PC-9 (cell line): ENCODE measurements around the gene LIN28A. TPM values are rescaled to one million over a fixed set of nuclear protein-coding genes. Genes with fewer than 3 reads are reported as not detected.

Experiments
- BruUV-seq: library from RNA; stranded (reverse); fragments of 400-500 nt; replicated peaks from 2 replicates; lab custom pipeline; 2021; lab: Mats Ljungman, UMichigan
- CTCF ChIA-PET: fragments of 300-600 bp; sonication (Branson Sonifier 250); formaldehyde crosslinking; loops from one replicate; lab custom pipeline; 2022; ENCODE audit warnings: antibody characterized with exemption; lab: Charles Lee
- POLR2A ChIA-PET: fragments of 300-600 bp; sonication (Branson Sonifier 250); formaldehyde crosslinking; loops from one replicate; lab custom pipeline; 2022; ENCODE audit warnings: antibody characterized with exemption; ENCODE audit not compliant: unreplicated experiment; lab: Charles Lee
- DNase-seq, 2 experiments: peaks; one replicate each; pipeline versions ENCODE4 v3.0.0 to v3.0.0-alpha.2; 2015 to 2022; ENCODE audit warnings: mixed read lengths in 1 of 2
- H2AFZ ChIP-seq: fragments of 200-600 bp; sonication (generic); 2 replicates; pipeline ENCODE4 v1.8.1; 2017; ENCODE audit warnings: antibody characterized with exemption
- H3F3A ChIP-seq: fragments of 200-600 bp; sonication (generic); 2 replicates; pipeline ENCODE4 v1.8.1; 2017; ENCODE audit warnings: antibody characterized with exemption, mild to moderate bottlenecking, low read depth; ENCODE audit not compliant: insufficient read depth
- H3K27ac ChIP-seq: fragments of 200-600 bp; sonication (generic); 2 replicates; pipeline ENCODE4 v1.6.1; 2016; ENCODE audit warnings: mixed run types
- H3K27me3 ChIP-seq: fragments of 200-600 bp; sonication (generic); 2 replicates; pipeline ENCODE4 v1.6.1; 2016; ENCODE audit warnings: low read depth, mixed run types; ENCODE audit not compliant: insufficient read depth
- H3K36me3 ChIP-seq: fragments of 200-600 bp; sonication (generic); 2 replicates; pipeline ENCODE4 v1.6.1; 2016; ENCODE audit warnings: low read depth, mixed run types
- H3K4me1 ChIP-seq: fragments of 200-600 bp; sonication (generic); replicated peaks from 2 replicates; pipeline ENCODE4 v1.6.1; 2016; ENCODE audit warnings: mixed run types; ENCODE audit not compliant: insufficient read depth
- H3K4me2 ChIP-seq: fragments of 200-600 bp; sonication (generic); 2 replicates; pipeline ENCODE4 v1.6.1; 2017; ENCODE audit warnings: mixed run types
- H3K4me3 ChIP-seq: fragments of 200-600 bp; sonication (generic); 2 replicates; pipeline ENCODE4 v1.6.1; 2016; ENCODE audit warnings: mixed run types
- H3K79me2 ChIP-seq: fragments of 200-600 bp; sonication (generic); 2 replicates; pipeline ENCODE4 v1.6.1; 2017; ENCODE audit warnings: low read depth, mixed run types
- H3K9me2 ChIP-seq: fragments of 200-600 bp; sonication (generic); 2 replicates; pipeline ENCODE4 v1.8.1; 2017; ENCODE audit warnings: mild to moderate bottlenecking; ENCODE audit not compliant: insufficient read depth
- H3K9me3 ChIP-seq: fragments of 200-600 bp; sonication (generic); 2 replicates; pipeline ENCODE4 v1.8.1; 2016; ENCODE audit warnings: low read depth; ENCODE audit not compliant: insufficient read depth
- H4K20me1 ChIP-seq: fragments of 200-600 bp; sonication (generic); 2 replicates; pipeline ENCODE4 v1.8.1; 2017; ENCODE audit not compliant: insufficient read depth
- EZH2 ChIP-seq: fragments of 200-600 bp; sonication (generic); IDR thresholded peaks from 2 replicates; pipeline ENCODE4 v1.8.0; 2017; ENCODE audit warnings: antibody characterized with exemption, low read depth
- intact Hi-C: fragments of 100-400 bp; cut with micrococcal nuclease; formaldehyde crosslinking; loops from one replicate; pipeline ENCODE4 v1.10.0; 2022; ENCODE audit not compliant: unreplicated experiment
- total RNA-seq: library from RNA; stranded (reverse); gene quantifications from 2 replicates; pipeline ENCODE4 v1.2.3, GENCODE V29; 2021
- TF ChIP-seq, protein P1 (sequence below): fragments of 200-600 bp; sonication (generic); conservative IDR thresholded peaks from 2 replicates; pipeline ENCODE4 v1.6.1; 2017; ENCODE audit warnings: mixed run types, antibody characterized with exemption, mild to moderate bottlenecking, moderate library complexity

Gene LIN28A
- total RNA-seq, 1 experiment from 2014 or later, result not detected

GRCh38 chr1:26431979-26432695 is 21.5 kb downstream of the LIN28A start, which contains the start of gene DHDDS:
DHDDS (plus strand) TSS chr1:26432321; CDS start chr1:26432946, 625 bp downstream.
- no peaks in the 10 kb centered on the region for H4K20me1 ChIP-seq
- peak within 1 kb of the TSS; percentile 92 for H2AFZ ChIP-seq
- TF ChIP-seq, protein P1, sequence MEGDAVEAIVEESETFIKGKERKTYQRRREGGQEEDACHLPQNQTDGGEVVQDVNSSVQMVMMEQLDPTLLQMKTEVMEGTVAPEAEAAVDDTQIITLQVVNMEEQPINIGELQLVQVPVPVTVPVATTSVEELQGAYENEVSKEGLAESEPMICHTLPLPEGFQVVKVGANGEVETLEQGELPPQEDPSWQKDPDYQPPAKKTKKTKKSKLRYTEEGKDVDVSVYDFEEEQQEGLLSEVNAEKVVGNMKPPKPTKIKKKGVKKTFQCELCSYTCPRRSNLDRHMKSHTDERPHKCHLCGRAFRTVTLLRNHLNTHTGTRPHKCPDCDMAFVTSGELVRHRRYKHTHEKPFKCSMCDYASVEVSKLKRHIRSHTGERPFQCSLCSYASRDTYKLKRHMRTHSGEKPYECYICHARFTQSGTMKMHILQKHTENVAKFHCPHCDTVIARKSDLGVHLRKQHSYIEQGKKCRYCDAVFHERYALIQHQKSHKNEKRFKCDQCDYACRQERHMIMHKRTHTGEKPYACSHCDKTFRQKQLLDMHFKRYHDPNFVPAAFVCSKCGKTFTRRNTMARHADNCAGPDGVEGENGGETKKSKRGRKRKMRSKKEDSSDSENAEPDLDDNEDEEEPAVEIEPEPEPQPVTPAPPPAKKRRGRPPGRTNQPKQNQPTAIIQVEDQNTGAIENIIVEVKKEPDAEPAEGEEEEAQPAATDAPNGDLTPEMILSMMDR, result no peak
- no peak for TF ChIP-seq EZH2
- no peaks in the 10 kb centered on the region for H3K9me2 ChIP-seq
- H3K4me1 ChIP-seq, result peaks cover 12% of the 10 kb centered on the region
- ChIA-PET CTCF (interaction anchor here (0.5 to 1.1 kb wide), 3 partner anchors 15 to 802 kb away, joined by 3 to 9 read pairs (median 3); partner anchors contain the start of gene PAFAH2), POLR2A (interaction anchor here (0.5 to 1.0 kb wide), 6 partner anchors 15 to 261 kb away, joined by 3 to 5 read pairs (median 4); no protein-coding TSS in a partner anchor)
- peak; percentile 85 to 98 for DNase-seq
- H3K36me3 ChIP-seq, result no peaks in the 10 kb centered on the region
- peak within 1 kb of the TSS; percentile 75 for H3K27ac ChIP-seq
- intact Hi-C loops, result loop anchor here (1.0 kb wide), 1 partner anchor 40 kb away; the partner anchor contains the start of gene HMGN2
- H3K4me3 ChIP-seq, result peak within 1 kb of the TSS; percentile 90
- BruUV-seq, result no TSS peak
- no peaks in the 10 kb centered on the region for H3K27me3 ChIP-seq
- peaks cover 7% of the 10 kb centered on the region; the same call in 1 of the 2 replicates for H3F3A ChIP-seq
- H3K9me3 ChIP-seq, result no peaks in the 10 kb centered on the region
- H3K4me2 ChIP-seq, result peak within 1 kb of the TSS; percentile 91
- H3K79me2 ChIP-seq, result peaks cover 13% of the 10 kb centered on the region; the same call in 1 of the 2 replicates

DNA sequence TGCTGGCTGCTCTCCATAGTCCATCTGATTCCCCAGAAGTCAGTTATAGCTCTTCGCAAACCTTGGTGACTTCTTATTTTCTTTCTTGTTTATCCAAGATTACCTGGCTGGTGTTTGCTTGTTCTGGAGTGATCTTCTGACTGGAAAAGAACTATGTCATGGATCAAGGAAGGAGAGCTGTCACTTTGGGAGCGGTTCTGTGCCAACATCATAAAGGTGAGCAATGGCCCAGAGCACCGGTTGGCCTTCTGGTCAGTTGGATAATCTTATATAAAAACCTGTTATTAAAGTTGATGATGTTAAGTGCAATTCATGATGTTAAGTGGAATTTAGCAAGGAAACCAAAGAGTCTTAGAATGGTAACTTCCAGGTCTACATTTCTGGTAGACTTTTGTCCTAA is 22.2 kb downstream of the LIN28A start:
- peaks cover 7% of the 10 kb centered on the region; the same call in 1 of the 2 replicates for H3F3A ChIP-seq
- H3K36me3 ChIP-seq, result no peaks in the 10 kb centered on the region
- peak overlapping the region; percentile 90 for H3K4me3 ChIP-seq
- H3K4me2 ChIP-seq, result peak overlapping the region; percentile 91
- intact Hi-C loops, result loop anchor here (1.0 kb wide), 1 partner anchor 40 kb away; the partner anchor contains the start of gene HMGN2
- no peaks in the 10 kb centered on the region for H3K9me3 ChIP-seq
- CTCF ChIA-PET, result interaction anchor here (0.5 to 1.1 kb wide), 3 partner anchors 16 to 435 kb away, joined by 3 to 9 read pairs (median 3); partner anchors contain the start of gene PAFAH2
- no peak for DNase-seq
- H3K27ac ChIP-seq, result peak overlapping the region; percentile 75
- no peak for TF ChIP-seq EZH2
- TF ChIP-seq, protein P1, result no peak
- POLR2A ChIA-PET, result interaction anchor here (0.6 kb wide), 2 partner anchors 82 to 394 kb away, joined by 4 to 5 read pairs; no protein-coding TSS in a partner anchor
- H3K4me1 ChIP-seq, result peaks cover 12% of the 10 kb centered on the region
- no peaks in the 10 kb centered on the region for H3K27me3 ChIP-seq
- no peaks in the 10 kb centered on the region for H3K9me2 ChIP-seq
- no peaks in the 10 kb centered on the region for H4K20me1 ChIP-seq
- no TSS peak for BruUV-seq
- H3K79me2 ChIP-seq, result peaks cover 13% of the 10 kb centered on the region; the same call in 1 of the 2 replicates
- peak overlapping the region; percentile 88 for H2AFZ ChIP-seq

- no peak for TF ChIP-seq EZH2
- TF ChIP-seq, protein P1, result no peak
- peaks cover 7% of the 10 kb centered on the region; the same call in 1 of the 2 replicates for H3F3A ChIP-seq
- intact Hi-C loops, result no loop called here
- no peak overlapping the region for H3K4me3 ChIP-seq
- no peak for DNase-seq
- no peaks in the 10 kb centered on the region for H3K27me3 ChIP-seq
- peaks cover 13% of the 10 kb centered on the region; the same call in 1 of the 2 replicates for H3K79me2 ChIP-seq
- ChIA-PET POLR2A (no interaction called here), CTCF (interaction anchor here (1.0 kb wide), 1 partner anchor 17 kb away, joined by 3 read pairs; no protein-coding TSS in a partner anchor)
- H3K27ac ChIP-seq, result no peak overlapping the region
- H3K36me3 ChIP-seq, result no peaks in the 10 kb centered on the region
- H4K20me1 ChIP-seq, result no peaks in the 10 kb centered on the region
- H2AFZ ChIP-seq, result no peak overlapping the region
- BruUV-seq, result no TSS peak
- no peaks in the 10 kb centered on the region for H3K9me3 ChIP-seq
- no peak overlapping the region for H3K4me2 ChIP-seq
- H3K4me1 ChIP-seq, result peaks cover 12% of the 10 kb centered on the region
- H3K9me2 ChIP-seq, result no peaks in the 10 kb centered on the region
Observed at GRCh38 chr1:26434161-26434752, 23.6 kb downstream of the LIN28A start.
